Measurements from ENCODE around the gene THSD4.
"Not testable (repeated sequence)": the region's sequence is repeated elsewhere in the genome, so short reads cannot be mapped to it uniquely, and the experiment has no call there.

Gene THSD4

GRCh38 chr15:71658827-71659729 lies 543.8 kb downstream of the THSD4 start:
- DNase-seq (ENCODE audit: low read depth), result no peak

- DNase-seq (ENCODE audit: low read depth), result no peak
Measured at GRCh38 chr15:71659730-71660067, 544.4 kb downstream of the THSD4 start.

- no peak for DNase-seq (ENCODE audit: low read depth)
Measured at GRCh38 chr15:71660501-71660900, 545.2 kb downstream of the THSD4 start.

- DNase-seq (ENCODE audit: low read depth), result no peak
Measured at GRCh38 chr15:71662306-71662705, 547.0 kb downstream of the THSD4 start.

- DNase-seq (ENCODE audit: low read depth), result no peak
Measured at GRCh38 chr15:71664622-71665021, 549.4 kb downstream of the THSD4 start.

GRCh38 chr15:71666763-71667620 lies 551.7 kb downstream of the THSD4 start:
- no peak for DNase-seq (ENCODE audit: low read depth)

- DNase-seq (ENCODE audit: low read depth), result no peak
Measured at GRCh38 chr15:71669688-71670087, 554.4 kb downstream of the THSD4 start.

GRCh38 chr15:71670222-71670621 lies 555.0 kb downstream of the THSD4 start:
- not testable (repeated sequence) for DNase-seq (ENCODE audit: low read depth)

- no peak for DNase-seq (ENCODE audit: low read depth)
Measured at GRCh38 chr15:71674354-71674753, 559.1 kb downstream of the THSD4 start.

GRCh38 chr15:71677352-71677751 lies 562.1 kb downstream of the THSD4 start:
- DNase-seq (ENCODE audit: low read depth), result no peak

GRCh38 chr15:71677766-71678165 lies 562.5 kb downstream of the THSD4 start:
- no peak for DNase-seq (ENCODE audit: low read depth)

- no peak for DNase-seq (ENCODE audit: low read depth)
Measured at GRCh38 chr15:71678191-71678590, 562.9 kb downstream of the THSD4 start.

- DNase-seq (ENCODE audit: low read depth), result no peak
Measured at GRCh38 chr15:71678605-71679004, 563.3 kb downstream of the THSD4 start.

GRCh38 chr15:71679223-71679792 lies 564.0 kb downstream of the THSD4 start:
- DNase-seq (ENCODE audit: low read depth), result no peak

GRCh38 chr15:71679793-71680353 lies 564.6 kb downstream of the THSD4 start:
- DNase-seq (ENCODE audit: low read depth), result no peak

- DNase-seq (ENCODE audit: low read depth), result no peak
Measured at GRCh38 chr15:71682001-71682400, 566.7 kb downstream of the THSD4 start.

GRCh38 chr15:71683411-71684274 lies 568.4 kb downstream of the THSD4 start:
- DNase-seq (ENCODE audit: low read depth), result no peak

- DNase-seq (ENCODE audit: low read depth), result no peak
Measured at GRCh38 chr15:71685420-71685993, 570.2 kb downstream of the THSD4 start.

GRCh38 chr15:71686221-71687050 lies 571.2 kb downstream of the THSD4 start:
- DNase-seq (ENCODE audit: low read depth), result no peak

- DNase-seq (ENCODE audit: low read depth), result no peak
Measured at GRCh38 chr15:71687902-71688508, 572.7 kb downstream of the THSD4 start.

Data from CMK (cell line).